VCaP (cell line): ENCODE results near the gene MGAT5.

Experiments
- H3K27ac ChIP-seq: fragments of 450-650 bp; 2 replicates; pipeline ENCODE4 v1.5.1; 2017
- CTCF ChIP-seq: fragments of 450-650 bp; conservative IDR thresholded peaks from 2 replicates; pipeline ENCODE4 v1.5.1; 2017; ENCODE audit warnings: mild to moderate bottlenecking, moderate library complexity

Gene MGAT5

GRCh38 chr2:134392442-134393074, 138.7 kb downstream of the MGAT5 start:
- no peak for TF ChIP-seq CTCF

GRCh38 chr2:134393075-134393461, 139.2 kb downstream of the MGAT5 start:
- TF ChIP-seq CTCF = no peak
- no peak overlapping the region for H3K27ac ChIP-seq

More at GRCh38 chr2:134392442-134393074, 138.7 kb downstream of the MGAT5 start:
- H3K27ac ChIP-seq = no peak overlapping the region

- TF ChIP-seq CTCF = no peak
- H3K27ac ChIP-seq = no peak overlapping the region
Observed at GRCh38 chr2:134395779-134396178, 141.9 kb downstream of the MGAT5 start.

DNA sequence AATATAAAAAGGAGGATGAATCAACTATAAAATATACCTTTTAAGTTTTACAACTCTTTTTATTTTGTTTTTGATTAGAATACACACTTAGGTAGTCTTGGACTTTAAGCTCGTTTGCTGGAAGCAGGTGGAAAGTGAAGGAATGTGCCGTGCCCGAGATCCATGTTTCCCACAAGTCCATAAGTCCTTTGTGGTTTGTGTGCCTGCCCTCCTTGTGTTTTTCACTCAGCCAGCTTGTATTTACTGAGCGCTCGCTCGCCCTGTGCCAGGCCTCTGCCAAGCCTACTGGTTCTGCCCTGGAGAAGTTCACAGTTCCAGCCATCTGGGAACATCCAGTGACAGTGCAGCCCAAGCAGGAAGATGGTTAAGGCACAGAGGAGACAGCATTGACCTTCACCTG, 142.6 kb downstream of the MGAT5 start:
- TF ChIP-seq CTCF = no peak
- no peak overlapping the region for H3K27ac ChIP-seq

GRCh38 chr2:134397146-134397896, 143.4 kb downstream of the MGAT5 start:
- H3K27ac ChIP-seq = no peak overlapping the region
- no peak for TF ChIP-seq CTCF

DNA sequence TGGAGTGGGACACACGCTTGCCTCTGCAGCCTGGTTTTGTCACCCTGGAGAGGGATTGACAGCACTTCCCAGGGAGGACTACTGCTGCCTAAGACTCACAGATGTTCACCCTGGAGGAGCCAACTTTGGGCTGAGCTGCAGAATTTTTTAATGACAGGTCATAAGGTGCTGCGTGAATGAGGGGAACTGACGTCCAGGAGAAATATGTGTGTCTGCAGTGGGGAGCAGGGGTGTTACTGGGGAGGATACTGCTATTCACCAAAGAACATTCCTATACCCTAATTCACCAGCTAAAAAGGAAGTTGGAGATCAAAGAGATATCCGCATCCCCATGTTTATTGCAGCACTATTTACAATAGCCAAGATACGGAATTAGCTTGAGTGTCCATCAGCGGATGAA, 144.4 kb downstream of the MGAT5 start:
- TF ChIP-seq CTCF = no peak
- H3K27ac ChIP-seq = no peak overlapping the region

DNA sequence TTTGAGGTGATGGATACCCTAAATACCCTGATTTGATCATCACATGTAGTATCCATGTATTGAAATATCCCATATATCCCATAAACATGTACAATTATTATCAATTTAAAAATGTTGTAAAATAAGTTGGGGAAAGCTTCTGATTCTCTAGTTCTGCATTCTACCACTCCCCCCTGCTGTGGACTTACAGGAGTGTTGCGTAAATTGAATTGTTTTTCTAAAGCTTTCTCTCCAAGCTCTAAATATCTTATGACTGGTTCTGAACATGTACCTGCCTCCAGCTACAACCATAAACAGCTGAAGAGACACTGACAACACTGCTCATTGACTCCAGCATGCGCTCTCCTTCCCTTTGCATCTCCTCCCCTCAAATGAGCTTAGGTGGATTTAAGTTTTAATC, 145.2 kb downstream of the MGAT5 start:
- no peak for TF ChIP-seq CTCF
- H3K27ac ChIP-seq = no peak overlapping the region
